Fibroblast of gingiva (primary cell): ENCODE measurements around the gene MAP1LC3C.
"Not testable (repeated sequence)": the region's sequence is repeated elsewhere in the genome, so short reads cannot be mapped to it uniquely, and the experiment has no call there.

Source experiments
- DNase-seq: peaks from one replicate; pipeline ENCODE4 v3.0.0-alpha.2; 2011; ENCODE audit warnings: low read depth

MAP1LC3C gene

DNA sequence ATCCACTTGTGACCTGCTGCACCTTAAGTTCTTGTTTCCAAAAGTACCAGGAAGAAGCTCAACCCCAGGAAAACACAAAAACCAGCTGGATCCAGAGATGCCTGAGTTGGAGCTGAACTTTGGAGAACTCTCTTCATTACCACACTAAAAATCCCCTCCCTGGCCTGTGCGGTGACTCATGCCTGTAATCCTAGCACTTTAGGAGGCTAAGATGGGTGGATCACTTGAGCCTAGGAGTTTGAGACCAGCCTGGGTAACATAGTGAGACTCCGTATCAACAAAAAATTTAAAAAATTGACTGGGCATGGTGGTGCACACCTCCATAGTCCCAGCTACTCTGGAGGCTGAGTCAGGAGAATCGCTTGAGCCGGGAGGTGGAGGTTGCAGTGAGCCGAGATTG lies 6.2 kb downstream of the MAP1LC3C start:
- no peak for DNase-seq

DNA sequence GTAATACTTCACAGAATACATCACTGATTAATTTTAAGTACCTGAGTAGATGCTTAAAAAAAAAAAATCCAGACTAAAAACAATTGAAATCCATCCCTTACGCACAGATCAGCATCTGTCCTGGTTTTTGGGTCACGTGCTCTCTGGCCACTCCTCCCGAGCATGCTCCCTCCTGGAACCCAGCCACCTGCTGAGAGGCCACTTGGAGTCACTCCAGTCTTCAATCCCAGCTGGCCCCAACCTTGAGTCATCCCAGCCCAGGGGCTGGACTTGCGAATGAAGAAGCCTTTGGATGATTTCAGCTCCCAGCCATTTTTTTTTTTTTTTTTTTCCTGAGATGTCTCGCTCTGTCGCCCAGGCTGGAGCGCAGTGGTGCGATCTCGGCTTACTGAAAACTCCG lies 8.9 kb downstream of the MAP1LC3C start:
- peak; percentile 86 for DNase-seq

DNA sequence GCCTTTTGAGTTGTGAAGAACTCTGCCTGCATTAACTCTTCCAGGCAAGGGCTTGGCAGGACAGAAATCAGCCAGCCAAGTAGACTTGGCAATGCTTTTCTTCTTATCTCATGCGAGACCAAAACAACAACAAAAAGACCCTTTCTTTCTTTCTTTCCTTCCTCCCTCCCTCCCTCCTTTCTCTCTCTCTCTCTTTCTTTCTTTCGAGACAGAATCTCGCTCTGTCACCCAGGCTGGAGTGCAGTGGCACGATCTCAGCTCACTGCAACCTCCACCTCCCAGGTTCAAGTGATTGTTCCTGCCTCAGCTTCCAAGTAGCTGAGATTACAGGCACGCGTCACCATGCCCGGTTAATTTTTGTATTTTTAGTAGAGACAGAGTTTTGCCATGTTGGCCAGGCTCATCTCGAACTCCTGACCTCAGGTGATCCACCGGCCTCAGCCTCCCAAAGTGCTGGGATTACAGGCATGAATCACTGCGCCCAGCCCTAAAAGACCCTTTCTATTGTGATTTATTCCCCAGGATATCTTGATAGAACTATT lies 10.4 kb downstream of the MAP1LC3C start:
- not testable (repeated sequence) for DNase-seq

DNA sequence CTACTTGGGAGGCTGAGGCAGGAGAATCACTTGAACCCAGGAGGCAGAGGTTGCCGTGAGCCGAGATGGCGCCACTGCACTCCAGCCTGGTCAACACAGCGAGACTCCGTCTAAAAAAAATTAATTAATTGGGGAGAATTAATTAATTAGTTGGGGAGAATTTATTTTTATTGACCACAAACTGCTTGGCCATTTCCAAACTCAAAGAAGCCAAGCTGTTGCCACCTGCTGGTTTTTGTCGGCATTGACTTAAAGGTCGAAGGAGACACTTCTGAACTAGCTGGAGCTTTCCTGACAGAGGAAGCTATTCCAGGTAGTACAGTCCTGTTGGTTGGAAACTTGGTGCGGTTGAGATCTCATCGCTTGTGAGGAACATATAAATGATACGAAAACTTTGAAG lies 13.1 kb downstream of the MAP1LC3C start:
- DNase-seq: peak; percentile 32

DNA sequence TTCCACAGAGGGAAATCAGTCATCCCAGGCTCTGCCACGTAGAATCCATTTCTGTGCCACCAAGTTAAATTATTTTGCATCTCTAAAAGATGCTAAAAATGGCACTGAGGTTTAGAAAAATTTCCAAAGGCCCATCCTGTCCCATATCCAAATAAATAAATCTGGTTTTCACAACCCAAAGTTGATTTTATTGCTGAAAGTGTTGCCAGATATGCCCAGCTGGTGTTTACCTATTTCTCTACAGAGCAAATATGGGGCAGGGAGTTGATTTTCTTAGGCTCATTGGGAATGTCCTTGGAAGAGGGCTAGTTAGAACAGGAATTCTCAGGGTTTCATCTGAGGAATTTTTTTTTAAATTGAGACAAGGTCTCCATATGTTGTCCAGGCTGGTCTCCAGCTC lies 19.0 kb downstream of the MAP1LC3C start:
- no peak for DNase-seq

DNA sequence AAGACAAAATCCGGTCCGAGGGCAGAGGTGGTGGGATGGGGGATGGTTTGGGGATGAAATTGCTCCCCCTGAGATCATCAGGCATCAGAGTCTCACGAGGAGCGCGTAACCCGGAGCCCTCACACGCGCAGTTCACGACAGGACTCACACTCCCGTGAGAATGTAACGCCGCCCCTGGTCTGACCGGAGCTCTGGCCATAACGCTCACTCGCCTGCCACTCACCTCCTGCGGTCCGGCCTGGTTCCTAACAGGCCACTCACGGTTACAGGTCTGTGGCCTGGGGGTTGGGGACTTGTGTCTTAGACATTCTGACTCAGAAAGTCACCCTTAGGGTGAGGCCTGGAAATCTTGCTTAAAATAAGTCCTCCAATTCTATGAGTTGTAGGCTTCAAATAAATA lies 19.8 kb downstream of the MAP1LC3C start:
- DNase-seq: no peak

DNA sequence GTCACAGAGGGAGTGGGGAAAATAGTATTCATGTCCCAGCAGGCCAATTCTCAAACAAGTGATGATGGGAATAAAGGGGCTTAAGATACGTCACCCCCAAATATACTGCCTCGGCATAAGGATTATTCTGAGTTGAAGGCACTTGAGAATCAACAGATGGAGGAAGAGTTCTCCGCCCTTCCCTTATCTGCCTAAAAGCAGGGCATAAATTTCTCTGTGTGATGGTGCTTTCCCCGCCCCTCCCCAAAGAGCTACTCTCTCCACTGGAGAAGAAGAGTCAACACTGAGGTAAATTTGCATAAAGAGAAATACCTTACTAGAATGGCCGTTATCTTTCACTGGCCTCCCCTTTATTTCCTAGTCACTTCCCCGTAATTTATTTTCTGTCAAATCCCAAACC lies 22.7 kb downstream of the MAP1LC3C start:
- DNase-seq: no peak

DNA sequence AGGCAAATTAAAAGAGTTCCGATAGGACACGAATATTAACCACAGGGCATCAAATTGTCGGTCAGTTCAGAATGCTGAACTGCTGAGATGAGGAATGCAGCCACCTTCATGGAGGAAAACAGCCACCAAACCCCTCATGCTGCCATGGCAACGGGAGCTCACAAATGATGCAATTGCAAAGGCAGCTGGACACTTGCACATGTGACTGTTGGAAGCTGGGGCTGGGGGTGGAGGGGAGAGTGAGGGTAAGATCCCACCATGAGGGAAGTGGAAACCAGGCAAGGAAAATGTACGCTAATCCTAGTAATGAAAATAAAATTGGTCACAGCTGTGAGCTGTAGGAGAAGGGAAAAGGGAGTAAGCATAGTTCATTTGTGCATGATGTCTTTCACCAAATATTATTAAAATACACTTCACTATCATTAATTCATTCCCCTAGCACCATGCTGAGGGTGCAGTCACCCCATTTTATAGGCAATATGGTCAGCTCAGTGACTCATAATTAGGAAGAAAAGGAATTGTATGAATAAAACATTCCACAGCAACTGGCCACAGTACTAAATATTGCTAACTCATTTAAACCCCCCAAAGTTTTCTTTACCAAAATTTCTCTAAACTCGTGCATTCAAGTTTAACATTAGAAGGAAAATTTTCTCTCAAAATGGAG lies 26.1 kb downstream of the MAP1LC3C start:
- DNase-seq: no peak

DNA sequence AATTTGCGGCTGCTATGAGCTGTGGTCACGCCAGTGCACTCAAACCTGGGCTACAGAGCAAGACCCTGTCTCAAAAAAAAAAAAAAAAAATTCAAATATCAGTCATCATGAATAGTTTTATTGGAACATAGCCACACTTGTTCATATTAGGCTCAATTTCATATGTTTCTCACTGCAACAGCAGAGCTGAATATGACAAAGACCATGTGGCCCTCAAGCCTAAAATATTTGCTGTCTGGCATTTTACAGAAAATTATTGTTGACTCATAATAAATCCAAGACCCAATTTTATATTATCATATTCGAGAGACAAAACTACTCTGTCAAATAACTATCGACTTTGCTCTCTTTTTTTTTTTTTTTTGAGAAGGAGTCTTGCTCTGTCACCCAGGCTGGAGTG lies 30.3 kb downstream of the MAP1LC3C start:
- DNase-seq: no peak

DNA sequence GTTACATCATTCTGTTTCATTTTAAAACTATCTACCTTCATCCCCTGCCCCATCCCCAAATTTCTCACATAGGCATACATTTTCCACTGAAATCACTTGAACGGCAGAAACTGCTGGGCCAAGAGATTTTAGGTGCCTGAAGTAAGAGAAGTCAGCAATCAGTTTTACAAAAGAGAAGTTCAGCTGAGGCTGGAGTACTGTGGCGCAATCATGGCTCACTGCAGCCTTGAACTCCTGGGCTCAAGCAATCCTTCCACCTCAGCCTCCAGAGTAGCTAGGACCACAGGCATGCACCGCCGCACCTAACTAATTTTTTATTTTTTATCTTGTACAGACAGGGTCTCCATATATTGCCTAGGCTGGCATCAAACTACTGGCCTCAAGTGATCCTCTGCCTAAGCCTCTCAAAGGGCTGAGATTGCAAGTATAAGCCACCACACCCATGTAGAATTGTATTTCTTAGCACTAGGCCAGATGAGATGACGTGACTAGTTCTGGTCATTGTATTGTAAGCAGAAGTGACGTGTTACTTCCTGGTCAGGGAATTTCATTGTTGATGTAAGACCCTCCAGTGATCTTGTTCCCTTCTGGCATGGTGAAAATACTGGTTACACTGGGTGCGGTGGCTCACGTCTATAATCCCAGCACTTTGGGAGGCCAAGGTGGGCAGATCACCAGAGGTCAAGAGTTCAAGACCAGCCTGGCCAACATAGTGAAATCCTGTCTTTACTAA lies 34.2 kb downstream of the MAP1LC3C start:
- DNase-seq: peak; percentile 6

DNA sequence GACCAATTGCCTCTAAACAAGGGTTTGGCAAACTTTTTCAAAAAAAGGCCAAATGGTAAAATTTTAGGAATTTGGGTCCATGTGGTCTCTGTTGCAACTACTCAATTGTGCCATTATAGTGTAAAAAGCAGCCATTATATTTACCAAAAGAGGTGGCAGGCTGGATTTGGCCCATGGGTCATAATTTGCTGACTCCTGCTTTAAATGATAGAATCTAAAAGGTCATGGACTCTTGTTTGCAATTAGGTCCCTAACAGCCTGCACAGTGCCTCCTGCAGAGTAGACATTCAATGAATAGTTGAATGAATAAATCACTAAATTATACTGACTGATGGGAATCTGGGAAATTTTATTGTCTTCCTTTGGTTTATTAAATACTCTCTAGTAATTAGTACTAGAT lies 35.2 kb downstream of the MAP1LC3C start:
- DNase-seq: no peak

DNA sequence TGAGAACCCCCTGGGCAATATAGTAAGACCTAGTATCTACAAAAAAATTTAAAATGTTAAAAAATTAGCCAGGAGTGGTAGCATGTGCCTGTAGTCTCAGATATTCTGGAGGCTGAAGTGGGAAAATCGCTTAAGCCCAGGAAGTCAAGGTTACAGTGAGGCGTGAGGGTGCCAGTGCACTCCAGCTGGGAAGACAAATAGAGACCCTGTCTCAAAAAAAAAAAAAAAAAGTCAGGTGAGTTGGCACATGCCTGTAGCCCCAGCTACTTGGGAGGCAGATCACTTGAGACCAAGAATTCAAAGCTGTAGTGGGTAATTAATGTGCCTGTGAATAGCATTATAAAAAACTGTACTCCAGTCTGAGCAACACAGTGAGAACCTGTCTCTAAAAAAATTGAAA lies 36.7 kb downstream of the MAP1LC3C start:
- no peak for DNase-seq

DNA sequence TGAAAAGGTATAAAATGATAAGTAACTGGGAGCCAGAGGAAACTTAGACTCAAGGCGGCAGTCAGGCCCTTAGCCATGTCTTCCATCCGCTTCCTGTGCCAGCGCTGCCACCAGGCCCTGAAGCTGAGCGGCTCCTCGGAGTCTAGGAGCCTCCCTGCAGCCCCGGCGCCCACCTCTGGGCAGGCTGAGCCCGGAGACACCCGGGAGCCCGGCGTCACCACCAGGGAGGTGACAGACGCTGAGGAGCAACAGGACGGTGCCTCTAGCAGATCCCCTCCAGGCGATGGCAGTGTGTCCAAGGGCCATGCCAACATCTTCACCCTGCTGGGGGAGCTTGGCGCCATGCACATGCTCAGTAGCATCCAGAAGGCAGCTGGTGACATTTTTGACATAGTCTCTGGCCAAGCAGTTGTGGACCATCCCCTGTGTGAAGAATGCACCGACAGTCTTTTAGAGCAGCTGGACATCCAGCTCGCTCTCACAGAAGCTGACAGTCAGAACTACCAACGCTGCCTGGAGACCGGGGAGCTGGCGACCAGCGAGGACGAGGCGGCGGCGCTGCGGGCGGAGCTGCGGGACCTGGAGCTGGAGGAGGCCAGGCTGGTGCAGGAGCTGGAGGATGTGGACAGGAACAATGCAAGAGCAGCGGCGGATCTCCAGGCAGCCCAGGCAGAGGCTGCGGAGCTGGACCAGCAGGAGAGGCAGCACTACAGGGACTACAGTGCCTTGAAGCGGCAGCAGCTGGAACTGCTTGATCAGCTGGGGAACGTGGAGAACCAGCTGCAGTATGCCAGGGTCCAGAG lies 41.0 kb downstream of the MAP1LC3C start, which contains the start of gene BECN2:
BECN2 (plus strand) TSS at position 76 of the 803 bp plus-strand sequence; CDS start at position 76, 0 bp downstream.
- DNase-seq: no peak

DNA sequence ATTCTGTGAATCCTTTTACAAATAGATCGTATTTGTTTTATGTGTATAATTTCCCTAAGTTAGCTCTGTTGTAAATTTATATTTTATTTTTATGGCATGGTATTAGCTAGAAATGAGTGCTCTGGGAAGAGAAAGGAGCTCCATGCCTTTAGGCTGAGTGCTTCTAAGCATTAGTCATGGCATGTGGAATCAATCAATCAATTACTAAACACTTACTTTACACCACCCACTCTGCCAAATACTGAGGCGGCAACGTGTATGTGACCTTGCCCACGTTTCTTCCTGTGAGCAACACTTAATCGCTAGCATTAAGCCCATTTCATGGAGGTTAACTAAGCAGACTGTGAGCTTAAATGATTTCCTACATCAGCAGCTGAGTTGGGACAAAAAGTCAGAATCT lies 48.5 kb downstream of the MAP1LC3C start:
- DNase-seq: peak; percentile 71

DNA sequence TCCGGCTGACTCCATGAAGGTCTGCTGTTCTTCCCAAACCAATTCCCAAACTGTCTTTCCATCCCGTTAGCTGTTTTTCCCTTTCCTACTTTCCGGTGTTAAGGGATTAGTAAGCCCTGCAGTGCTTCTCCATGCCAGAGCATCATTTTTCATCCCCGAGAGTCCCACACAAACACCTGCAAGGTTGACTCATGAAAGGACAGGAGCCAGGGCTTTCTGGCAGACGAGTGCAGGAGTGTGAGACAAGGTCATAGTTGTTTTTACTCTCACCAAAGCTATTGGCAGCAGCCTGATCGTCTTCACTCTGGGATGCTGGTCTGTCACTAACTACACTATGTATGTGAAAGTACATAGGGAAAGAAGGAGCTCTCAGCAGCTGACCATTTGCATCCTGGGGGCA lies 51.5 kb downstream of the MAP1LC3C start:
- no peak for DNase-seq
